Renal cortex interstitium (tissue), 15 donors: ENCODE measurements around the gene NPAS1. TPM values are rescaled to one million over a fixed set of nuclear protein-coding genes. Genes with fewer than 3 reads are reported as not detected.
A peak's percentile ranks its signal among the peaks of the same experiment; 100 is the strongest.

Experiments used
- DNase-seq, 11 donors: peaks; one replicate each; pipeline ENCODE4 v3.0.0-alpha.2; 2013; ENCODE audit warnings: low read depth in 9 of 11, low spot score in 4 of 11; ENCODE audit errors: extremely low read depth in 1 of 11
- long read RNA-seq, 16 experiments: transcript quantifications; one replicate each; lab custom pipeline, GENCODE V29; 2026
- polyA plus RNA-seq, 3 donors: library from polyadenylated mRNA; unstranded; fragments of 120-200 nt; gene quantifications; one replicate each; pipeline ENCODE4 v1.2.1, GENCODE V29; 2013; ENCODE audit not compliant: insufficient read length in 3 of 3

Gene NPAS1, protein sequence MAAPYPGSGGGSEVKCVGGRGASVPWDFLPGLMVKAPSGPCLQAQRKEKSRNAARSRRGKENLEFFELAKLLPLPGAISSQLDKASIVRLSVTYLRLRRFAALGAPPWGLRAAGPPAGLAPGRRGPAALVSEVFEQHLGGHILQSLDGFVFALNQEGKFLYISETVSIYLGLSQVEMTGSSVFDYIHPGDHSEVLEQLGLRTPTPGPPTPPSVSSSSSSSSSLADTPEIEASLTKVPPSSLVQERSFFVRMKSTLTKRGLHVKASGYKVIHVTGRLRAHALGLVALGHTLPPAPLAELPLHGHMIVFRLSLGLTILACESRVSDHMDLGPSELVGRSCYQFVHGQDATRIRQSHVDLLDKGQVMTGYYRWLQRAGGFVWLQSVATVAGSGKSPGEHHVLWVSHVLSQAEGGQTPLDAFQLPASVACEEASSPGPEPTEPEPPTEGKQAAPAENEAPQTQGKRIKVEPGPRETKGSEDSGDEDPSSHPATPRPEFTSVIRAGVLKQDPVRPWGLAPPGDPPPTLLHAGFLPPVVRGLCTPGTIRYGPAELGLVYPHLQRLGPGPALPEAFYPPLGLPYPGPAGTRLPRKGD
- 1 to 10 TPM; 1.4 to 2.4 (median 2.0) TPM for polyA plus RNA-seq
- long read RNA-seq, donor 1, partial matches to known transcripts, result 111 of 113 reads
- long read RNA-seq, donor 1, other reads (novel, unspliced or antisense), result 0 of 113 reads
- long read RNA-seq, donor 2, partial matches to known transcripts, result 84 of 84 reads
- long read RNA-seq, donor 2, other reads (novel, unspliced or antisense), result 0 of 84 reads
- long read RNA-seq, donor 3, partial matches to known transcripts, result 122 of 122 reads
- long read RNA-seq, donor 3, other reads (novel, unspliced or antisense), result 0 of 122 reads
- long read RNA-seq, donor 4, partial matches to known transcripts, result 123 of 123 reads
- long read RNA-seq, donor 4, other reads (novel, unspliced or antisense), result 0 of 123 reads
- long read RNA-seq, donor 5, partial matches to known transcripts, result 5 of 174 reads
- long read RNA-seq, donor 5, other reads (novel, unspliced or antisense), result 169 of 174 reads
- long read RNA-seq, donor 6, result 0 reads
- long read RNA-seq, donor 7, partial matches to known transcripts, result 138 of 138 reads
- long read RNA-seq, donor 7, other reads (novel, unspliced or antisense), result 0 of 138 reads
- long read RNA-seq, donor 8, partial matches to known transcripts, result 155 of 163 reads
- long read RNA-seq, donor 8, other reads (novel, unspliced or antisense), result 8 of 163 reads
- long read RNA-seq, donor 9, partial matches to known transcripts, result 0 of 1 reads
- long read RNA-seq, donor 9, other reads (novel, unspliced or antisense), result 0 of 1 reads
- long read RNA-seq, donor 10, result 0 reads
- long read RNA-seq, donor 11, result 0 reads
- long read RNA-seq, donor 12, result 0 reads
- long read RNA-seq, donor 13, partial matches to known transcripts, result 0 of 1 reads
- long read RNA-seq, donor 13, other reads (novel, unspliced or antisense), result 0 of 1 reads
- long read RNA-seq, donor 14, partial matches to known transcripts, result 128 of 128 reads
- long read RNA-seq, donor 14, other reads (novel, unspliced or antisense), result 0 of 128 reads
- long read RNA-seq, donor 15, result 0 reads
- long read RNA-seq, donor 16, partial matches to known transcripts, result 216 of 227 reads
- long read RNA-seq, donor 16, other reads (novel, unspliced or antisense), result 11 of 227 reads

DNA sequence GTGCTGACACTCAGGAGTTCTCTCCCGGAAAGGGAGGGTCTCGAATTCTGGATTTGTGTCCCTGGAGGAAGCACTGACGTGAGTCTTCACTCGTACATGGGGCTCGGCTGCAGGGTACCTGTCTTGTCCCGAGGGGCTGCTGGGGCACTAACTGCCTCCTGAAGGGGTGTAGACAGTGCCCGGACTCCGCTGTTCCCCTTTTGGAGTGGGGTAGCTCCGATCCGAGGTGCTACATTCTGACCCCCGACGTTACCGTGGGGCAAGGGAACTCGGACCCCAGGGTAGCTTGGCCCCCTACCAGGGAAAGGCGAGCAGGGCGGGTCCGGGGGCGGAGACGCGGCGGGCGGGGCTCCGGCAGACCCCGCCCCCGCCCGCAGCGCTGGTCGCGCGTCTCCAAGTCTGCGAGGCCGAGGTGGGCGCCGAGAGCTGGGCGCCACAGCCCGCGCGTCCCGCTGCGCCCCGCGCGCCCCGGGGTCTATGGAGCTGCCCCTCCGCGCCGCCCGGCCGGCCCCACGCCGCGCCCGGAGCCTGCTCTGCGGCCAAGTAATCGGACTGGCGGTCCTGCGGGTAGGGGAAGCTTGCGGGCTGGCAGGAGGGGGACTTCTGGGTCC lies at the start of gene NPAS1:
Gene NPAS1 (plus strand): TSS at position 407 of the 611 bp plus-strand sequence. CDS start 1,211 bp downstream, outside the sequence.
- DNase-seq, result no peak

DNA sequence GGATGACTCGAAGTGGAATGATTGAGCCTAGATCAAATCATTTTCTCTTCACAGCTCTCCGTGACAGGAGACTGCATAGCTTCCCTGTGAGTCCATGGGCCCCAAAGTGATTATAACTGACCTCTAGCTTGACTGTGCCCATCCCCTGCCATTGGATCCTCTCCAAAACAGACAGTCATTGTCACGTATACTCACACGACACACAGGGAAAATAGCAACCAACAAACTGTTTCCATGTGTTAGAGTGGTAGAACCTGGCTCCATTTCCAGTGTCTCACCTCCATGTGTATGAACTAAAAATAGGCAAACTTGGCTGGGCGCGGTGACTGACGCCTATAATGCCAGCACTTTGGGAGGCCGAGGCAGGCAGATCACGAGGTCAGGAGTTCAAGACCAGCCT lies 48.8 kb upstream of the NPAS1 start:
- no peak for DNase-seq

DNA sequence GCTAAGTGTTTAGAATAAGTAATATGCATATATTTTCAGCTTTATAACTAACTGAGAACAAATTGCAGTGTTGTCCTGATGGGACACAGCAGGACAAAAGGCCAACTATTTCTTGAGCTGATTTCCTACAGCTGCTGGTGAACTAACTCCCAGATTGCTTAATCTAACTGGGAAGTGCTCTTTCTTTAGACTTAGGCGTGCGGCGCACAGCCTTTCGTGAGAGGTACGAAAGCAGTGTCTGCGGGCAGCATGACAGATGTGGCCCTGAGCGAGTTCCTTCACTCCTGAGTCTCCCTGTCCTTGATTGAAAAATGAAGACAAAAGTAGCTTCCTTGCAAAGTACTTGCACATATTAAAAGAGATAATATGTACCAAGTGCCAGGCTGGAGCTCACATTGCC lies 47.3 kb upstream of the NPAS1 start:
- DNase-seq, result no peak

DNA sequence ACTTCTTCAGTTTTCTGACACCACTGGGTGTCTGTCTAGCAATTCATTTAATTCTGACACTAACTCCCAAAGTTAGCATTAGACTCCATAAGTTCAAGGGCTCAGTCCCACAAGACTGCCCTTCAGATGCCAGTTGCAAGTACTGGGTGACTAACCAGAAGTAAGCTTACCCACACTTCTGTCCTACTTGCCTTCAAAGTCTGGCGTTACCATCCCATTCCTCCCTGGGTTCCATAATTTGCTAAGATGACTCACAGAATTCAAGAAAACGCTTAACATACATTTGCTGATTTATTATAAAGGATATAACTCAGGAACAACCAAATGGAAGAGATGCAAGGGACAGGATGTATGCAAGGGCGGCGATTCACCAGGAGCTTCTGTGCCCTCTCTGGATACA lies 45.5 kb upstream of the NPAS1 start:
- no peak for DNase-seq

DNA sequence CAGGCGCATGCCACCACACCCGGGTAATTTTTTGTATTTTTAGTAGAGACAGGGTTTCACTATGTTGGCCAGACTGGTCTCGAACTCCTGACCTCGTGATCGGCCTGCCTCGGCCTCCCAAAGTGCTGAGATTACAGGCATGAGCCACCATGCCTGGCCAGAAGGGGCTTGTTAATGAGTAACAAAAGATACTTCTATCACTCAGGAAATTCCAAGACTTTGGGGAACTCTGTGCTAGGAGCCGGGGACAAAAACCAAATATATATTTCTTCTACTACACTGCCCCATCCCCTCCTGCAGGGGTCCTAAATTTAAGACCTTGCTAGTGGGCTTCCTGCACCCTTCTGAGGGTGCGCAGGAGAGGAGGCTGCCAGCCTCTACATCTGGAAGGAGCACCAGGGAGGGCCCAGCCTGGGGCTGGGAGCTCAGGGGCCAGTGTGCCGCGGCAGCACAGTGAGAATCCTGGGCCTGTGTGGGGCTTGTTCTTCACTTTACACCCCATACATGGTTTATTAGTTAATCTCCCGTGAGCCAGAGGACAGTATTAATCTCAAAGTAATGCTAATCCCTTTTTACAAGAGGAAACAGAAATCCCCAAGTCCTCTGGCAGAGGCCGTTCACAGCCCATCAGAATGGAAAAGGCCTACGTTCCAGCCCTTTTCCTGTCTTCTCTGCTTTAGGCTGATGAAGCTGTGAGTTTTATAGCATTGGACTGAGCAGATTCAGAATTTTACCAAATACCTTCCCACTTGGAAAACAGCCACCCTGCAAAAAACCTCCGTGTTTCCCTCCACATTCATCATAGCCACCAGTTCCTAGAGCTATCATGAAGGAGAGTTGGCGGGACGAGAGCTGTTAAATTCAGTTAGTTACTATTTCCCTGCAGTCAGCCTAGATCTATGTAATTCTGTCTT lies 44.4 kb upstream of the NPAS1 start:
- no peak for DNase-seq

DNA sequence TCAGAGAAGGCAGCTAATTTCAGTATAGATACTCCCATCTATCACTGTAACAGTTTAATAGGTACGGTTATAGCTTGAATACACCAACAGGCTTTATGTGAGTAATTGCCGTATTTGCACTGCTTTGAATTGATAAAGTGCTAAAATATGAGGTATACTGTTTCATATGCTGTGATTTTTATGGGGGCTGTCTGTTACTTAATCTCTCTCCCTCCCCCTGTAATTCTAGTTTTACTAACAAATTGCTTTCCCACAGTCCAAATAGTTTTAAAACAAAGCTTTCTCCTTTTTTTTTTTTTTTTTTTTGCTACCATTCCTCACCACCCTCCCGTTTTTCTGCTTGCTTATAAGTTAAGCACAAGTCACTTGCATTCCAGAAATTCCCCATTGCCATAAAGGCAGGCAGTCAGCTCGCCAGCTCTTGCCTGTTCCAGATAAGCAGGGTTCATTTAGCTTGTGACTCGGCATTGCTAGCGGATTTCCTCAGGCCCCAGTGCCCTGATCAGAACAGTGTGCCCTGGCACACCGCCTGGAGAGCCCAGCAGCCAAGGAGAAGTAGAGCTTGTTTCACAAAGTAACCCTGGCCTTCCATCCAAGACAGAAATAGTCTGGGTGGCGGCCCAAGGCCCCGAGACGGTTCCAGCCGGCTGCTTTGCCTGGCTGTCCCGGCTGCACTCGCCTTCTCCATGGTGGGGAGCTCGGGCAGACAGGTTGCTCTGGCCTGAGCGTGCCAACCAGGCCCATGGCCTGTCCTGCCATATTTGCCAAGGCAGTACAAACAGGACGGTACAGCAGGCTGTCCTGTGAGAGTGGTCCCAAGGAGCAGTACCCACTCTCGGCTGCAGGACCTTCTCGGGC lies 43.5 kb upstream of the NPAS1 start:
- DNase-seq, result peak in 6 of 11 donors; percentile 45 to 72 (median 61)

DNA sequence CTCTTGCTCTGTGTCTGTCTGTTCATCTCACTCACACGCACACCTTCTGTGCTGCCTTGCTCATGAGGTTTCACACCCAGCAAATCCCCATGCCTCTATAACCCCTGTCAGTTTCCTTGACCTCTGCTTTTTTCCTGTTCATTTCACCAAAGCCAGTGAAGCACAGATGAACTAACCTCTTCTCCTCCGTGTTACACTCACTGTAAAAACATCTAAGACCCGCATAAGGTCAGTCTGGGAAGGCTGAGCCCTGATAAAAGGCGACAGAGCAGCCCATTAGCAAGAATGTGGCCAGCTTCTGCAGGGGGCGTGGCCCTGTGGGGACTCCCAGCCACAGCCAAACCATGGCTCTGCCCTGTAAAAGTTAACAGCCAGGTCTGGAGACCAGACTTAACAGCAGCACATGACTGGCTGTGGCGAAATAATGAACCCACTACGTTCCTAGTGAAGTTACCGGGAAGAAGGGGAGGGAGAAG lies 42.8 kb upstream of the NPAS1 start:
- no peak for DNase-seq

DNA sequence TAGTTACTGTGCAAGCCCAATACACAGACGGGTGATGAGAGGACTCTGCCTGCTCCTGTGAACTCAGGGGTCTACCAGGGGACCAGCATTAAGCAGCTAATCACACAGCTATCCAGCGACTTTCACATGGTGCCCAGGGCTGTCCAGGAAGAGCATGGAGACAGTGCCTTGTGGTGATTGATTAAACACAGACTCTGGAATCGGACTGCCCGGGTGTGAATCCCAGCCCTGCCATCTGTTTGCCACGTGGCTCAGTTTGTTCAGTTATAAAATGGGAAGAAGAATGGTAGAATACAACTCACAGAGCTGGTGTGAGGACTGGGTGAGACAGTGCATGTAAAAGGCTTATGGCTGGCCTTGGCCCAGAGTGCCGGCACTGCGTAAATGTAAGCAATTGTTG lies 42.1 kb upstream of the NPAS1 start:
- DNase-seq, result no peak

DNA sequence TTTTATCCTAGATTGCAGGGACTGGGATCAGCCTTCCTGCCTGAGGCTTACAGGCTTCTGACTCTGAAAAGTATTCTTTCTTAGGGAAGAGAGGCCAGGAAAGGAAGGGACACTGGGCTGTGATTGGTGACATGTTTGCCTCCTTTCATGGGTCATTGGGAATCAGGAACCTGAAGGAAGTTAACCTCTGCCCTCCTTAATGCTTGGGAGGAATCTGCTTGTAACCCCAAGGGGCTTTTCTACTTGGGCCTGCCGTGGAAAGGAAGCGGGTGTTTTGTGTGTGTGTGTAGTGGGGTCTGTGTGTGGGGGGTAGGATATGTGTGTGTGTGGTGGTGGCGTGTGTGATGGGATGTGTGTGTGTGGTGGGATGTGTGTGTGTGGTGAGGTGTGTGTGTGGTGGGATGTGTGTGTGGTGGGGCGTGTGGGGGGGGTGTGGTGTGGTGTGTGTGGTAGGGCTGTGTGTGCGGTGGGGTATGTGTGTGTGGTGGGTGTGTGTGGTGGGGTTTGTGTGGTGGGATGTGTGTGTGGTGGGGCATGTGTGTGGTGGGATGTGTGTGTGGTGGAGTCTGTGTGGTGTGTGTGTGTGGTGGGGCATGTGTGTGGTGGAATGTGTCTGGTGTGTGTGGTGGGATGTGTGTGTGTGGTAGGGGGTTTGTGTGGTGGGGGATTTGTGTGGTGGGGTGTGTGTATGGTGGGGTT lies 41.3 kb upstream of the NPAS1 start:
- DNase-seq, result no peak

DNA sequence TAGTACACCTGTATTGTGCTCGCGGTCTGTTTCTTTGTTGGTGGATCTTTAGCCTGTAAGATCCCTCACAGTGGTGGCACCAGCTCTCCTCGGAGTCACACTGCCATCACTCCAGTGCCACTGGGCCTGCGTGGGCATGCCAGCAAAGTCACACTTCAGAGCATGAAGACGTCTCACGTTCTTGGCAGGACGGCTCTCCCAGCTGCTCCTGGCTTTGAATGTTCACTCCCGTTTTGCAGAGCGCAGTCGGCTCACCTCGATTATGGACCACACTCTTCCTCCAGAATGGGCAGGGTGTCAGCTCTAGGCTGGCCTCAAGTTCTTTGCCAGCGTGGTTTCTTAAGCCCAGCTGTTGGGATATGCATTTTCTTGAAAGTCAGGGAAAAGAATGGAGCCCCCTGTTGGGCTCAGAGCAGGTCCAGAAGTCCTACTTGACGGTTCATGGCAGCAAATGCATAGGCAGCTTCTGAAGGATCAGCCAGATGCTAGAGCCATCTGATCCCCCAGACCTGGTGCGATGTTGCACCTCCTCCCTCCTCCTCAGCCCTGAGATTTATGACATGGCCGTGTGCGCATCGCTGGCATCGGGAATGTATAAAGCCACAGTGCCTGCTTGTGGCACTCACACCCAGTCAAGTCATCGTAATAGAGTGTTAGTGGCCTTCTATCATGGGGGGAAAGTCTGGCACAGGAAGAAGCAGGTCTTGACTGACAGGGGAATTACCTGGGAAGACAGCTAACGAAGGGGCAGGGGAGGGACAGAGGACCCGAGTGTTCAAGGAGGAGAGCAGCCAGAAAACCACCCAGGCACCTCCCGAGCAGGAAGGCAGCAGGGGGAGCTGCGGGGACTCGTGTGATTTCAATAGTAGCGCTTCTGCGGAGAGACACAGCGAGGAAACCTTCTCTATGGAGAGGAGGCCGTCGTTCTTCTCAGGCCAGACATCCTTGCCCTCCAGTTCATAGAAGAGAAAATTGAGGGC lies 40.2 kb upstream of the NPAS1 start:
- DNase-seq, result peak in 6 of 11 donors; percentile 30 to 73 (median 59)

DNA sequence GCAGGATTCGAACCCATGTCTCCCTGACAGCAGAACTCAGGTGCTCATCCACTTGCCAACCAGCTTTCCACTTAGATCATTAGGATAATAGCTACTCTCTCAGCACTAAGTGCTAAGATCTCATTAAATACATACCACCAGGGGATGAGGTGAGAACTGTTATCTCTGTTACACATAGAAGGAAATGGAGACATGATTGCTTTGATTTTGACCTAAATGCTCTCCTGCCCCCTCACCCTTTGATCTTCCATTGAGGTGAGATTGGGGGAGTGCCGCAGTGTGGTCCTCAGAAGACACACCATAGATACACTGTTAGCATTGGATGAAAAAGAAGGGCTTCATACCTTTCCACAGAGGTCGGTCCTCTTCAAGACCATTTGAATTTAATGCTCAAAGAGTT lies 38.9 kb upstream of the NPAS1 start:
- no peak for DNase-seq

DNA sequence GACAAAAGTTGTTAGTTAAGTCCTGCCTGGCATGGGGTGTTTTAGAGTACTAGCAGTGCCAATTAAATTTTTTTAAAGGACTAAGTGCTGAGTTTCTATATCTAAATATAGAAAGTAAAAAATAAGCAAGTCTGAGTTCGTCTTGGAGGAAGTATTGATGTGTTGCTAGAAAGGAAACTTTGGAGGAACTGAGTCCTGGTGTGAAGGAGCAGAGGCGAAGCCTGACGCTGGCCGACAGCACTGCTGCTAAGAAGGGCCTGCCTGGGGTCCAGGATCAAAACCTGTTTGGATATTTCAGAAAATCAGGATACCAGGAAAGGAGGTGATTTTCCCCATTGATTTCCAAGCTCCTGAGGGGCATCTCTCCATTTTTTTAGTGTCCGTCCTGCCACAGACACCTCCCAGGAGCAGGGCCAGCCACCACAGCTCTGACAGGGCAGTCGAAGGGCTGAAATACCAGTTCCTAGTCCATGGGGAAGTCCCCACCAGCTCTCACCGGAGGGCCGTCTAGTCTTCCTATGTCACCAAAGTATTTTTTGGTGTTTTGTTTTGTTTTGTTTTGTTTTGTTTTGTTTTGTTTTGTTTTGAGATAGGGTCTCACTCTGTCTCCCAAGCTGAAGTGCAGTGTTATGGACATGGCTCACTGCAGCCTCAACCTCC lies 38.2 kb upstream of the NPAS1 start:
- DNase-seq, result no peak

DNA sequence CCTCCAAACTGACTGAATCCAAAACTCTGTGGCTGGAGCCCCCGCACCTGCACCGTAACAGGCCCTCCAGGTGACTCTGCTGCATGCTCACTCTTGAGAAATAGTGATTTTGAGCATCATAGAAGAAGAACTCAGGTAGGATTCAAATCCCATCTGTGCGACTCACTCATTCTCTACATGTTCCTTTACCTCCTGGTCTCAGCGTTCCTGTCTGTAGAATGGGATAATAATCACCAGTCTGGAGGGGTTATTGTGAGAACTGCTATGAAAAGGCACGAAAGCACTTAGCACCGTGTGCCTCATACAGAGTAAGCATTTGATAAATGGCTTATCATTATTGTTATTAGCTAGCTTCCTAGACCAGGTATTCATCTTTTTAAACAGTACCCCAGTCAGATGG lies 36.5 kb upstream of the NPAS1 start:
- DNase-seq, result no peak
